Measurements from ENCODE around the gene RBM26.

DNA sequence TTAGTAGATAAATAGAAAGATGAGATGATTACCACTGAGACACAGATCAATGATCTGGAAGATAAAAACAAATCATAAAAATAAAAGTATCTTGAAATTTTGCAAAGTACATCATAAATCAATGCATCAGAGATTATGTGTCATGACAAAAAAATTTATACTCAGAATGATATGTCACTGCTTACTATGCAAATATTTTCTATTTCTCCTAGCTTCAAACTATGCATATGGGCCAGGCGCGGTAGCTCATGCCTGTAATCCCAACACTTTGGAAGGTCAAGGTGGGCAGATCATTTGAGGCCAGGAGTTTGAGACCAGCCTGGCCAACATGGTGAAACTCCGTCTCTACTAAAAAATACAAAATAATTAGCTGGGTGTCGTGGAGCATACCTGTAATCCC, 17.3 kb upstream of the RBM26 start:
- no peak for TF ChIP-seq EP300 (conservative IDR thresholded peaks at IDR 0.05; ENCODE audit: poor library complexity, severe bottlenecking)
- TF ChIP-seq, protein P1, sequence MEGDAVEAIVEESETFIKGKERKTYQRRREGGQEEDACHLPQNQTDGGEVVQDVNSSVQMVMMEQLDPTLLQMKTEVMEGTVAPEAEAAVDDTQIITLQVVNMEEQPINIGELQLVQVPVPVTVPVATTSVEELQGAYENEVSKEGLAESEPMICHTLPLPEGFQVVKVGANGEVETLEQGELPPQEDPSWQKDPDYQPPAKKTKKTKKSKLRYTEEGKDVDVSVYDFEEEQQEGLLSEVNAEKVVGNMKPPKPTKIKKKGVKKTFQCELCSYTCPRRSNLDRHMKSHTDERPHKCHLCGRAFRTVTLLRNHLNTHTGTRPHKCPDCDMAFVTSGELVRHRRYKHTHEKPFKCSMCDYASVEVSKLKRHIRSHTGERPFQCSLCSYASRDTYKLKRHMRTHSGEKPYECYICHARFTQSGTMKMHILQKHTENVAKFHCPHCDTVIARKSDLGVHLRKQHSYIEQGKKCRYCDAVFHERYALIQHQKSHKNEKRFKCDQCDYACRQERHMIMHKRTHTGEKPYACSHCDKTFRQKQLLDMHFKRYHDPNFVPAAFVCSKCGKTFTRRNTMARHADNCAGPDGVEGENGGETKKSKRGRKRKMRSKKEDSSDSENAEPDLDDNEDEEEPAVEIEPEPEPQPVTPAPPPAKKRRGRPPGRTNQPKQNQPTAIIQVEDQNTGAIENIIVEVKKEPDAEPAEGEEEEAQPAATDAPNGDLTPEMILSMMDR (IDR thresholded peaks at IDR 0.05; ENCODE audit: poor library complexity, severe bottlenecking), result no peak
- TF ChIP-seq SMC3 (conservative IDR thresholded peaks at IDR 0.05; ENCODE audit: poor library complexity), result no peak
- TF ChIP-seq EZH2 (IDR thresholded peaks at IDR 0.05; ENCODE audit: borderline replicate concordance, insufficient read depth, low read length, poor library complexity, severe bottlenecking), result no peak
- TF ChIP-seq RAD21 (conservative IDR thresholded peaks at IDR 0.05), result no peak
- TF ChIP-seq, protein P2, sequence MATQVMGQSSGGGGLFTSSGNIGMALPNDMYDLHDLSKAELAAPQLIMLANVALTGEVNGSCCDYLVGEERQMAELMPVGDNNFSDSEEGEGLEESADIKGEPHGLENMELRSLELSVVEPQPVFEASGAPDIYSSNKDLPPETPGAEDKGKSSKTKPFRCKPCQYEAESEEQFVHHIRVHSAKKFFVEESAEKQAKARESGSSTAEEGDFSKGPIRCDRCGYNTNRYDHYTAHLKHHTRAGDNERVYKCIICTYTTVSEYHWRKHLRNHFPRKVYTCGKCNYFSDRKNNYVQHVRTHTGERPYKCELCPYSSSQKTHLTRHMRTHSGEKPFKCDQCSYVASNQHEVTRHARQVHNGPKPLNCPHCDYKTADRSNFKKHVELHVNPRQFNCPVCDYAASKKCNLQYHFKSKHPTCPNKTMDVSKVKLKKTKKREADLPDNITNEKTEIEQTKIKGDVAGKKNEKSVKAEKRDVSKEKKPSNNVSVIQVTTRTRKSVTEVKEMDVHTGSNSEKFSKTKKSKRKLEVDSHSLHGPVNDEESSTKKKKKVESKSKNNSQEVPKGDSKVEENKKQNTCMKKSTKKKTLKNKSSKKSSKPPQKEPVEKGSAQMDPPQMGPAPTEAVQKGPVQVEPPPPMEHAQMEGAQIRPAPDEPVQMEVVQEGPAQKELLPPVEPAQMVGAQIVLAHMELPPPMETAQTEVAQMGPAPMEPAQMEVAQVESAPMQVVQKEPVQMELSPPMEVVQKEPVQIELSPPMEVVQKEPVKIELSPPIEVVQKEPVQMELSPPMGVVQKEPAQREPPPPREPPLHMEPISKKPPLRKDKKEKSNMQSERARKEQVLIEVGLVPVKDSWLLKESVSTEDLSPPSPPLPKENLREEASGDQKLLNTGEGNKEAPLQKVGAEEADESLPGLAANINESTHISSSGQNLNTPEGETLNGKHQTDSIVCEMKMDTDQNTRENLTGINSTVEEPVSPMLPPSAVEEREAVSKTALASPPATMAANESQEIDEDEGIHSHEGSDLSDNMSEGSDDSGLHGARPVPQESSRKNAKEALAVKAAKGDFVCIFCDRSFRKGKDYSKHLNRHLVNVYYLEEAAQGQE (IDR thresholded peaks at IDR 0.05; ENCODE audit: borderline replicate concordance), result no peak
- no peak for TF ChIP-seq TAF1 (IDR thresholded peaks at IDR 0.05; ENCODE audit: low read depth)
- TF ChIP-seq POLR2AphosphoS5 (IDR thresholded peaks at IDR 0.05), result no peak
- no peak for TF ChIP-seq MXI1 (conservative IDR thresholded peaks at IDR 0.05; ENCODE audit: poor library complexity, severe bottlenecking)

Measured in neural cell (in vitro differentiated cells).